Esophagus squamous epithelium (tissue), 5 donors: ENCODE data around the gene PTPRG. TPM values are rescaled to one million over a fixed set of nuclear protein-coding genes. Genes with fewer than 3 reads are reported as not detected.

Experiments
- DNase-seq: peaks from one replicate; lab custom pipeline; 2025; lab: John Stamatoyannopoulos, UW
- H3K27ac ChIP-seq, 4 donors: fragments of 200-600 bp; sonication (generic); one replicate each; pipeline ENCODE4 v1.5.1; 2016 to 2019; ENCODE audit warnings: mild to moderate bottlenecking in 1 of 4
- H3K27me3 ChIP-seq, 4 donors: fragments of 200-600 bp; sonication (generic); 1 replicate in 3 of 4; 2 replicates in 1 of 4; pipeline versions ENCODE4 v1.5.1 to v1.6.0; 2017 to 2021; ENCODE audit warnings: antibody characterized with exemption in 1 of 4
- H3K36me3 ChIP-seq, 3 donors: fragments of 200-600 bp; sonication (generic); one replicate each; pipeline ENCODE4 v1.5.1; 2016 to 2019
- H3K4me1 ChIP-seq, 3 donors: fragments of 200-600 bp; sonication (generic); one replicate each; pipeline ENCODE4 v1.5.1; 2017 to 2019
- H3K4me3 ChIP-seq, 4 donors: fragments of 200-600 bp; sonication (generic); 1 replicate in 3 of 4; 2 replicates in 1 of 4; pipeline ENCODE4 v1.5.1; 2016 to 2019; ENCODE audit warnings: mild to moderate bottlenecking in 2 of 4, moderate library complexity in 1 of 4
- H3K9me3 ChIP-seq, 3 donors: fragments of 200-600 bp; sonication (generic); one replicate each; pipeline ENCODE4 v1.5.1; 2016 to 2019
- CTCF ChIP-seq, 6 experiments: fragments of 450-650 bp in 4 of 6; fragments of 200-600 bp in 2 of 6; sonication (generic) in 2 of 6; IDR thresholded peaks; one replicate each; pipeline ENCODE4 v1.5.1; 2016 to 2019; ENCODE audit warnings: antibody characterized with exemption in 6 of 6, mild to moderate bottlenecking in 4 of 6, moderate library complexity in 4 of 6
- POLR2A ChIP-seq, 4 donors: fragments of 450-650 bp; IDR thresholded peaks; one replicate each; pipeline ENCODE4 v1.6.1; 2017; ENCODE audit warnings: antibody characterized with exemption in 4 of 4, mild to moderate bottlenecking in 4 of 4, moderate library complexity in 3 of 4
- WGBS, 2 donors: methylation state at CpG; one replicate each; pipeline ENCODE4 v1.1.5; 2018; 5-methylcytosine and 5-hydroxymethylcytosine counted together
- intact Hi-C: fragments of 100-400 bp; cut with DNase I; formaldehyde crosslinking; loops from one replicate; pipeline ENCODE4 v1.15.0; 2022
- total RNA-seq, 4 donors: library from RNA; depleted of rRNA; stranded (reverse); fragments of >200 nt; gene quantifications; one replicate each; pipeline ENCODE4 v1.1.0, GENCODE V29; 2016
- donor health status: DM: yes; HTN: yes; CAD: no.

The PTPRG gene
- total RNA-seq, 4 donors from 2014 or later = 3.7 to 42.2 (median 15.2) TPM

GRCh38 chr3:61864886-61865285, 303.5 kb downstream of the PTPRG start:
- Histone ChIP-seq H3K27ac (no peak overlapping the region), H3K36me3 (no peaks in the 10 kb centered on the region), H3K4me3 (no peak overlapping the region), H3K27me3 (no peaks in the 10 kb centered on the region), H3K9me3 (no peaks in the 10 kb centered on the region), H3K4me1 (no peaks in the 10 kb centered on the region)
- no peak for TF ChIP-seq POLR2A (IDR thresholded peaks at IDR 0.05)
- no peak for TF ChIP-seq CTCF (IDR thresholded peaks at IDR 0.05)
- WGBS, 2 donors = 71 to 92% methylated on average over 1 of the region's 1 CpG
- DNase-seq = no peak
- intact Hi-C loops = no loop called here

GRCh38 chr3:61865466-61866152, 304.2 kb downstream of the PTPRG start:
- Histone ChIP-seq H3K4me1 (no peaks in the 10 kb centered on the region), H3K27ac (no peak overlapping the region), H3K27me3 (no peaks in the 10 kb centered on the region), H3K4me3 (no peak overlapping the region), H3K36me3 (no peaks in the 10 kb centered on the region), H3K9me3 (no peaks in the 10 kb centered on the region)
- no peak for TF ChIP-seq POLR2A (IDR thresholded peaks at IDR 0.05)
- no peak for TF ChIP-seq CTCF (IDR thresholded peaks at IDR 0.05)
- WGBS, 2 donors = 85 to 94% methylated on average over 6 of the region's 6 CpGs
- DNase-seq = no peak
- intact Hi-C loops = no loop called here

GRCh38 chr3:61866153-61866542, 304.8 kb downstream of the PTPRG start:
- Histone ChIP-seq H3K27ac (no peak overlapping the region), H3K27me3 (no peaks in the 10 kb centered on the region), H3K4me1 (no peaks in the 10 kb centered on the region), H3K9me3 (no peaks in the 10 kb centered on the region), H3K36me3 (no peaks in the 10 kb centered on the region), H3K4me3 (no peak overlapping the region)
- TF ChIP-seq POLR2A (IDR thresholded peaks at IDR 0.05) (no peak), CTCF (IDR thresholded peaks at IDR 0.05) (no peak)
- WGBS, 2 donors = 76 to 85% methylated on average over 2 of the region's 2 CpGs
- intact Hi-C loops = no loop called here
- DNase-seq = no peak

GRCh38 chr3:61866961-61867461, 305.6 kb downstream of the PTPRG start:
- intact Hi-C loops = no loop called here
- H3K9me3 ChIP-seq = no peaks in the 10 kb centered on the region
- no peak for TF ChIP-seq CTCF (IDR thresholded peaks at IDR 0.05)
- no peak for DNase-seq
- WGBS, 2 donors = 91 to 96% methylated on average over 4 to 6 of the region's 7 CpGs
- no peaks in the 10 kb centered on the region for H3K27me3 ChIP-seq
- H3K4me1 ChIP-seq = no peaks in the 10 kb centered on the region
- H3K4me3 ChIP-seq = no peak overlapping the region
- H3K36me3 ChIP-seq = no peaks in the 10 kb centered on the region
- H3K27ac ChIP-seq = no peak overlapping the region

- Histone ChIP-seq H3K4me3 (no peak overlapping the region), H3K27me3 (no peaks in the 10 kb centered on the region), H3K4me1 (no peaks in the 10 kb centered on the region), H3K27ac (no peak overlapping the region), H3K36me3 (no peaks in the 10 kb centered on the region), H3K9me3 (no peaks in the 10 kb centered on the region)
- 100% methylated on average over 1 of the region's 1 CpG for WGBS, 2 donors
- DNase-seq = no peak
- intact Hi-C loops = no loop called here
- TF ChIP-seq CTCF (IDR thresholded peaks at IDR 0.05) (no peak), POLR2A (IDR thresholded peaks at IDR 0.05) (no peak)
These were observed 307.1 kb downstream of the PTPRG start for GRCh38 chr3:61868499-61868898.
